WTC11 (cell line): ENCODE measurements around the gene VARS2. TPM values are rescaled to one million over a fixed set of nuclear protein-coding genes. Genes with fewer than 3 reads are reported as not detected.

Experiments used
- ATAC-seq: fragments of 200-7000 bp; cut with Tn5 transposase; 2 replicates; pipeline ENCODE4 v1.10.0; 2021; ENCODE audit warnings: mild to moderate bottlenecking, moderate library complexity
- CTCF ChIA-PET: fragments of 300-600 bp; sonication (Branson Sonifier 250); formaldehyde crosslinking; loops from one replicate; lab custom pipeline; 2021; ENCODE audit warnings: antibody characterized with exemption; lab: Charles Lee
- POLR2A ChIA-PET: fragments of 350-600 bp; sonication (Branson Sonifier 250); formaldehyde crosslinking; loops from one replicate; lab custom pipeline; 2021; ENCODE audit warnings: antibody characterized with exemption; lab: Charles Lee
- DNase-seq: peaks from one replicate; pipeline ENCODE4 v3.0.0; 2021; ENCODE audit warnings: low spot score
- H3K27ac Mint-ChIP-seq: 2 replicates; pipeline ENCODE4 v1.8.0; 2021; ENCODE audit warnings: mixed read lengths
- H3K27me3 Mint-ChIP-seq: 2 replicates; pipeline ENCODE4 v1.8.0; 2021; ENCODE audit warnings: low read depth, mild to moderate bottlenecking, moderate library complexity, mixed read lengths
- H3K36me3 Mint-ChIP-seq: 2 replicates; pipeline ENCODE4 v1.8.0; 2021; ENCODE audit warnings: mixed read lengths
- H3K4me1 Mint-ChIP-seq: 2 replicates; pipeline ENCODE4 v1.8.0; 2022; ENCODE audit warnings: mixed read lengths
- H3K4me3 Mint-ChIP-seq: 2 replicates; pipeline ENCODE4 v1.8.0; 2021; ENCODE audit warnings: mild to moderate bottlenecking, moderate library complexity, mixed read lengths
- H3K9me3 Mint-ChIP-seq: 2 replicates; pipeline ENCODE4 v1.8.0; 2021; ENCODE audit warnings: mixed read lengths
- CBFB ChIP-seq: sonication (generic); formaldehyde crosslinking; IDR thresholded peaks from 2 replicates; pipeline ENCODE4 v1.8.1; 2022; ENCODE audit warnings: mild to moderate bottlenecking, low read depth, missing genetic modification reagents
- CREM ChIP-seq: sonication (generic); formaldehyde crosslinking; IDR thresholded peaks from 2 replicates; pipeline ENCODE4 v1.8.1; 2022; ENCODE audit warnings: mild to moderate bottlenecking, missing genetic modification reagents, moderate library complexity
- FOXK1 ChIP-seq: sonication (generic); formaldehyde crosslinking; IDR thresholded peaks from 2 replicates; pipeline ENCODE4 v1.8.0; 2022; ENCODE audit warnings: mild to moderate bottlenecking, moderate library complexity, missing genetic modification reagents
- KAT7 ChIP-seq: sonication (generic); formaldehyde crosslinking; IDR thresholded peaks from 2 replicates; pipeline ENCODE4 v1.8.1; 2023; ENCODE audit warnings: missing genetic modification reagents, mild to moderate bottlenecking, borderline replicate concordance
- SMAD3 ChIP-seq: sonication (generic); formaldehyde crosslinking; IDR thresholded peaks from 2 replicates; pipeline ENCODE4 v1.8.0; 2022; ENCODE audit warnings: missing genetic modification reagents, mild to moderate bottlenecking, borderline replicate concordance
- TEAD4 ChIP-seq: sonication (generic); formaldehyde crosslinking; IDR thresholded peaks from 2 replicates; pipeline ENCODE4 v1.8.0; 2022; ENCODE audit warnings: mild to moderate bottlenecking, missing genetic modification reagents
- ZNF219 ChIP-seq: sonication (generic); formaldehyde crosslinking; IDR thresholded peaks from 2 replicates; pipeline ENCODE4 v1.8.0; 2023; ENCODE audit warnings: missing genetic modification reagents, mild to moderate bottlenecking, borderline replicate concordance
- ZNF423 ChIP-seq: fragments of 250-450 bp; sonication (Bioruptor Pico); IDR thresholded peaks from 2 replicates; pipeline ENCODE4 v2.1.2; 2022; ENCODE audit warnings: mild to moderate bottlenecking, moderate library complexity
- total RNA-seq: library from RNA; stranded (reverse); gene quantifications from 3 replicates; pipeline ENCODE4 v1.2.3, GENCODE V29; 2021
- TF ChIP-seq, protein P1 (sequence below): sonication (generic); formaldehyde crosslinking; IDR thresholded peaks from 2 replicates; pipeline ENCODE4 v1.8.0; 2022; ENCODE audit warnings: missing genetic modification reagents
- TF ChIP-seq, protein P2 (sequence below): sonication (generic); formaldehyde crosslinking; IDR thresholded peaks from 2 replicates; pipeline ENCODE4 v1.8.1; 2023; ENCODE audit warnings: mild to moderate bottlenecking, missing genetic modification reagents, moderate library complexity
- TF ChIP-seq, protein P3 (sequence below): sonication (generic); formaldehyde crosslinking; conservative IDR thresholded peaks from 2 replicates; pipeline ENCODE4 v1.8.1; 2023; ENCODE audit warnings: mild to moderate bottlenecking, low read depth, missing genetic modification reagents, moderate library complexity
- TF ChIP-seq, protein P4 (sequence below): sonication (generic); formaldehyde crosslinking; IDR thresholded peaks from 2 replicates; pipeline ENCODE4 v1.8.0; 2022; ENCODE audit warnings: mild to moderate bottlenecking, missing genetic modification reagents
- TF ChIP-seq, protein P5 (sequence below): sonication (generic); formaldehyde crosslinking; IDR thresholded peaks from 2 replicates; pipeline ENCODE4 v1.8.1; 2023; ENCODE audit warnings: mild to moderate bottlenecking, missing genetic modification reagents
- TF ChIP-seq, protein P6 (sequence below): fragments of 200-600 bp; IDR thresholded peaks from 2 replicates; pipeline ENCODE4 v1.8.0; 2022; ENCODE audit warnings: antibody characterized with exemption

VARS2 gene
- total RNA-seq, 1 experiment from 2014 or later: 65.6 TPM

DNA sequence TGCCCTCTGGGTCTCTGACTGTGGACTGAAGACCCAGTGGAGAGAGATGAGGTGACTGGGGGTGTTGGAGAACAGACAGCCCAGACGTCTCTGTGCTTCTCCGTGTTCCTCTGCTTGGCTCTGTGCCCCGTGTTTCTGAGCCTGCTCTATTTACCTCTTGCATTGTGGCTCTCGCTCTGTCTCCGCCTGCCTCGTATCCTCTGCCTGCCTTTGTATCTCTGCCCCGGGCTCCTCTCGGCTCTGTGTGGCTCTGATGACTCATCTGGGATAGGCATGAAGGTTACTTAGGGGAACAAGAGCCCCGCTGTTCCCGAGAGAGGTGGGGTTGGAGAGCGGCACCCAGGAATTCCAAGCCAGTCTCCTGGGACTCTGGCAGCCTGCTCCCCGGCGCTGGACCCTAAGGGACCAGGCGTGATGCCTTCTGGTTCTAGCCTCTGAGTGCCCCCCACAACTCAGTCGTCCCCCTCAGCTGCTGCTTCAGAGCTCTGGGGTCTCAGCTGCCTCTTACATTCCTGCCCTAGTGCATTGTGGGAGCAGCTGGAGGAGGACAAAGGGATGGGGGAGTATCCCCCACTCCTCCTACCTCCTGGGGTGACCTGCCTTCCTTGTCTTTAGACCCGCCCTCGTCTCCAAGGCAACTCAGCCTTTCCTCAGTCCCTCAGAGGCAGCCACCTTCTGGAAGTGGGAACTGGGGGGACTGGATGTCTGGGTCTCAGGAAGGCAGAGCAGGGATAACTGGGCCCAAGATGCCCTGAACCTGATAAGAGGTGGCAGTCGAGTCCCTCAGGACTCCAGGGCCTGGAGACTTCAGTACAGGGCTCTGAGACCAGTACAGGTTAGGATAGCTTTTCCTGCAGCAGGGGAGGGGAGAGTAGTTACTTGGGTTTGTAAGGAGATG lies 27.8 kb upstream of the VARS2 start (continued):
- TF ChIP-seq, protein P1, sequence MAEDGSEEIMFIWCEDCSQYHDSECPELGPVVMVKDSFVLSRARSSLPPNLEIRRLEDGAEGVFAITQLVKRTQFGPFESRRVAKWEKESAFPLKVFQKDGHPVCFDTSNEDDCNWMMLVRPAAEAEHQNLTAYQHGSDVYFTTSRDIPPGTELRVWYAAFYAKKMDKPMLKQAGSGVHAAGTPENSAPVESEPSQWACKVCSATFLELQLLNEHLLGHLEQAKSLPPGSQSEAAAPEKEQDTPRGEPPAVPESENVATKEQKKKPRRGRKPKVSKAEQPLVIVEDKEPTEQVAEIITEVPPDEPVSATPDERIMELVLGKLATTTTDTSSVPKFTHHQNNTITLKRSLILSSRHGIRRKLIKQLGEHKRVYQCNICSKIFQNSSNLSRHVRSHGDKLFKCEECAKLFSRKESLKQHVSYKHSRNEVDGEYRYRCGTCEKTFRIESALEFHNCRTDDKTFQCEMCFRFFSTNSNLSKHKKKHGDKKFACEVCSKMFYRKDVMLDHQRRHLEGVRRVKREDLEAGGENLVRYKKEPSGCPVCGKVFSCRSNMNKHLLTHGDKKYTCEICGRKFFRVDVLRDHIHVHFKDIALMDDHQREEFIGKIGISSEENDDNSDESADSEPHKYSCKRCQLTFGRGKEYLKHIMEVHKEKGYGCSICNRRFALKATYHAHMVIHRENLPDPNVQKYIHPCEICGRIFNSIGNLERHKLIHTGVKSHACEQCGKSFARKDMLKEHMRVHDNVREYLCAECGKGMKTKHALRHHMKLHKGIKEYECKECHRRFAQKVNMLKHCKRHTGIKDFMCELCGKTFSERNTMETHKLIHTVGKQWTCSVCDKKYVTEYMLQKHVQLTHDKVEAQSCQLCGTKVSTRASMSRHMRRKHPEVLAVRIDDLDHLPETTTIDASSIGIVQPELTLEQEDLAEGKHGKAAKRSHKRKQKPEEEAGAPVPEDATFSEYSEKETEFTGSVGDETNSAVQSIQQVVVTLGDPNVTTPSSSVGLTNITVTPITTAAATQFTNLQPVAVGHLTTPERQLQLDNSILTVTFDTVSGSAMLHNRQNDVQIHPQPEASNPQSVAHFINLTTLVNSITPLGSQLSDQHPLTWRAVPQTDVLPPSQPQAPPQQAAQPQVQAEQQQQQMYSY (CRISPR knock-in tag): no peak
- TF ChIP-seq CBFB (CRISPR knock-in tag) (no peak), SMAD3 (CRISPR knock-in tag) (no peak), ZNF219 (CRISPR knock-in tag) (no peak), FOXK1 (peak; percentile 60; the same call in 1 of the 2 replicates), KAT7 (CRISPR knock-in tag) (no peak), CREM (CRISPR knock-in tag) (0 out of 2 replicates have a peak, but pooled peaks have one; percentile 26), TEAD4 (CRISPR knock-in tag) (no peak)
- TF ChIP-seq, protein P2, sequence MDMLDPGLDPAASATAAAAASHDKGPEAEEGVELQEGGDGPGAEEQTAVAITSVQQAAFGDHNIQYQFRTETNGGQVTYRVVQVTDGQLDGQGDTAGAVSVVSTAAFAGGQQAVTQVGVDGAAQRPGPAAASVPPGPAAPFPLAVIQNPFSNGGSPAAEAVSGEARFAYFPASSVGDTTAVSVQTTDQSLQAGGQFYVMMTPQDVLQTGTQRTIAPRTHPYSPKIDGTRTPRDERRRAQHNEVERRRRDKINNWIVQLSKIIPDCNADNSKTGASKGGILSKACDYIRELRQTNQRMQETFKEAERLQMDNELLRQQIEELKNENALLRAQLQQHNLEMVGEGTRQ: no peak

DNA sequence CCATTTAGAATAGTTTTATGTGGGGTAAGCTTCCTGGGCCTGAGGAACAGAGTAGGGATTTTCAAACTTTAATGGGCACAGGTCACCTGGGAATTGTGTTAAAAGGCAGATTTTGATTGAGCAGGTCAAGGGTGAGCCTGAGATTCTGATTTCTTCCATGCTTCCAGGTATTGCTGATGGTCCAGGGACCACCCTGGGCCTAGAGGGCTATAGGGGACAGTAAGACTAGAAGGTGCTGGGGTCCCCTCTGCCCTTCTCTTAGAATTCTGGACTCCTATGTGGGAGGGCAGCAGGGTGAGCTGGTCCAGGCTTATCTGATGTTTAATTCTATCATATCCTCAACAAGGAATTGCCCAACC lies 27.2 kb upstream of the VARS2 start:
- H3K9me3 Mint-ChIP-seq: no peaks in the 10 kb centered on the region
- no peak for ATAC-seq
- TF ChIP-seq ZNF423 (CRISPR knock-in tag): no peak
- peak overlapping the region; percentile 99 for H3K27ac Mint-ChIP-seq
- no peak for DNase-seq
- H3K4me3 Mint-ChIP-seq: peak overlapping the region; percentile 83
- POLR2A ChIA-PET: interaction anchor here (0.6 to 1.0 kb wide), 4 partner anchors 21 to 58 kb away, joined by 3 to 4 read pairs (median 3); partner anchors contain the start of gene GTF2H4
- no peaks in the 10 kb centered on the region for H3K27me3 Mint-ChIP-seq
- H3K4me1 Mint-ChIP-seq: peaks cover 59% of the 10 kb centered on the region
- peaks cover 29% of the 10 kb centered on the region for H3K36me3 Mint-ChIP-seq
- CTCF ChIA-PET: interaction anchor here (0.6 to 13.3 kb wide), 11 partner anchors 9 to 201 kb away, joined by 3 to 164 read pairs (median 4); partner anchors contain the start of genes GTF2H4 and VARS2

DNA sequence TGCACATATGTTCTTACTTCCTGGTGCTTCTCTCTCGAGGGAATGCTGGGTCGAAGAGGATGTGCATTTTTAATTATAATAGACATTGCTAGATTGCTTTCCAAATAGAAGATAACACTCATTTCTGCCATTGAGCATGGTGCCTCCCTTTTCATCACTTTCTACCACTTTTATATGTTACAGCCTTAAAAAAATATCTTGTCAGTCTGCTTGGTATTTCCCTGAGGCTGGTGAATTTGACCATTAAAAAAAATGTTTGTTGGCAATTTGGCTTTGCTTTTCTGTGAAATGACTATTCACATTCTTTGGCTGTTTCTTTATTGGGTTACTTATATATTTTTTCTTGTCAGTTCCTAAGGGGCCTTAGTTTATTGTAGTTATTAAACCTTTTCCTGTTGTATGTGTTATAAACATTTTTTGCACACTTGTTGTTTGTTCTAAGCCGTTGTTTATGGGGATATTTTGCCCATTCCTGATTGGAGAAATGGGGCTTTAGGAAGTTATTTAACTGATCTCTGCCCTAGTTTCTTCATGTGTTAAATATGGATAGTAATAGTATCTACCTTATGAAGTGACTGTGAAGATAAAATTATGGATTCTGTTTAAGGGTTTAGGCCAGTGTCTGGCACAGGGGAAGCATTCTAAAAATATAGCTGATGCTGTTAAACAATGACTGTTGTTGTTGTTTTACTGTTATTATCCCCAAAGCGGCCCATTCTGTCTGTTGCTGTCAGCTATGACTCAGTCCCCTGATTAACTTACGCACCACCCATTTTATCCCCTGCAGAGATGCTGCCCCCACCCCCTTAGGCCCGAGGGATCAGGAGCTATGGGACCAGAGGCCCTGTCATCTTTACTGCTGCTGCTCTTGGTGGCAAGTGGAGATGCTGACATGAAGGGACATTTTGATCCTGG lies 25.9 kb upstream of the VARS2 start:
- ATAC-seq (no peak), DNase-seq (no peak)
- Mint-ChIP-seq H3K27me3 (no peaks in the 10 kb centered on the region), H3K4me1 (peaks cover 53% of the 10 kb centered on the region), H3K4me3 (no peak overlapping the region), H3K27ac (0 out of 2 replicates have a peak overlapping the region, but pooled peaks have one; percentile 63), H3K9me3 (no peaks in the 10 kb centered on the region), H3K36me3 (peaks cover 35% of the 10 kb centered on the region)
- ChIA-PET POLR2A (no interaction called here), CTCF (interaction anchor here (1.6 to 2.9 kb wide), 3 partner anchors 28 to 199 kb away, joined by 3 to 20 read pairs (median 7); no protein-coding TSS in a partner anchor)
- TF ChIP-seq, protein P3, sequence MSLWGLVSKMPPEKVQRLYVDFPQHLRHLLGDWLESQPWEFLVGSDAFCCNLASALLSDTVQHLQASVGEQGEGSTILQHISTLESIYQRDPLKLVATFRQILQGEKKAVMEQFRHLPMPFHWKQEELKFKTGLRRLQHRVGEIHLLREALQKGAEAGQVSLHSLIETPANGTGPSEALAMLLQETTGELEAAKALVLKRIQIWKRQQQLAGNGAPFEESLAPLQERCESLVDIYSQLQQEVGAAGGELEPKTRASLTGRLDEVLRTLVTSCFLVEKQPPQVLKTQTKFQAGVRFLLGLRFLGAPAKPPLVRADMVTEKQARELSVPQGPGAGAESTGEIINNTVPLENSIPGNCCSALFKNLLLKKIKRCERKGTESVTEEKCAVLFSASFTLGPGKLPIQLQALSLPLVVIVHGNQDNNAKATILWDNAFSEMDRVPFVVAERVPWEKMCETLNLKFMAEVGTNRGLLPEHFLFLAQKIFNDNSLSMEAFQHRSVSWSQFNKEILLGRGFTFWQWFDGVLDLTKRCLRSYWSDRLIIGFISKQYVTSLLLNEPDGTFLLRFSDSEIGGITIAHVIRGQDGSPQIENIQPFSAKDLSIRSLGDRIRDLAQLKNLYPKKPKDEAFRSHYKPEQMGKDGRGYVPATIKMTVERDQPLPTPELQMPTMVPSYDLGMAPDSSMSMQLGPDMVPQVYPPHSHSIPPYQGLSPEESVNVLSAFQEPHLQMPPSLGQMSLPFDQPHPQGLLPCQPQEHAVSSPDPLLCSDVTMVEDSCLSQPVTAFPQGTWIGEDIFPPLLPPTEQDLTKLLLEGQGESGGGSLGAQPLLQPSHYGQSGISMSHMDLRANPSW: no peak
- TF ChIP-seq, protein P4, sequence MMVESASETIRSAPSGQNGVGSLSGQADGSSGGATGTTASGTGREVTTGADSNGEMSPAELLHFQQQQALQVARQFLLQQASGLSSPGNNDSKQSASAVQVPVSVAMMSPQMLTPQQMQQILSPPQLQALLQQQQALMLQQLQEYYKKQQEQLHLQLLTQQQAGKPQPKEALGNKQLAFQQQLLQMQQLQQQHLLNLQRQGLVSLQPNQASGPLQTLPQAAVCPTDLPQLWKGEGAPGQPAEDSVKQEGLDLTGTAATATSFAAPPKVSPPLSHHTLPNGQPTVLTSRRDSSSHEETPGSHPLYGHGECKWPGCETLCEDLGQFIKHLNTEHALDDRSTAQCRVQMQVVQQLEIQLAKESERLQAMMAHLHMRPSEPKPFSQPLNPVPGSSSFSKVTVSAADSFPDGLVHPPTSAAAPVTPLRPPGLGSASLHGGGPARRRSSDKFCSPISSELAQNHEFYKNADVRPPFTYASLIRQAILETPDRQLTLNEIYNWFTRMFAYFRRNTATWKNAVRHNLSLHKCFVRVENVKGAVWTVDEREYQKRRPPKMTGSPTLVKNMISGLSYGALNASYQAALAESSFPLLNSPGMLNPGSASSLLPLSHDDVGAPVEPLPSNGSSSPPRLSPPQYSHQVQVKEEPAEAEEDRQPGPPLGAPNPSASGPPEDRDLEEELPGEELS: no peak
- TF ChIP-seq, protein P5, sequence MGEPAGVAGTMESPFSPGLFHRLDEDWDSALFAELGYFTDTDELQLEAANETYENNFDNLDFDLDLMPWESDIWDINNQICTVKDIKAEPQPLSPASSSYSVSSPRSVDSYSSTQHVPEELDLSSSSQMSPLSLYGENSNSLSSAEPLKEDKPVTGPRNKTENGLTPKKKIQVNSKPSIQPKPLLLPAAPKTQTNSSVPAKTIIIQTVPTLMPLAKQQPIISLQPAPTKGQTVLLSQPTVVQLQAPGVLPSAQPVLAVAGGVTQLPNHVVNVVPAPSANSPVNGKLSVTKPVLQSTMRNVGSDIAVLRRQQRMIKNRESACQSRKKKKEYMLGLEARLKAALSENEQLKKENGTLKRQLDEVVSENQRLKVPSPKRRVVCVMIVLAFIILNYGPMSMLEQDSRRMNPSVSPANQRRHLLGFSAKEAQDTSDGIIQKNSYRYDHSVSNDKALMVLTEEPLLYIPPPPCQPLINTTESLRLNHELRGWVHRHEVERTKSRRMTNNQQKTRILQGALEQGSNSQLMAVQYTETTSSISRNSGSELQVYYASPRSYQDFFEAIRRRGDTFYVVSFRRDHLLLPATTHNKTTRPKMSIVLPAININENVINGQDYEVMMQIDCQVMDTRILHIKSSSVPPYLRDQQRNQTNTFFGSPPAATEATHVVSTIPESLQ (CRISPR knock-in tag): no peak
- no peak for TF ChIP-seq ZNF219 (CRISPR knock-in tag)
- TF ChIP-seq, protein P6, sequence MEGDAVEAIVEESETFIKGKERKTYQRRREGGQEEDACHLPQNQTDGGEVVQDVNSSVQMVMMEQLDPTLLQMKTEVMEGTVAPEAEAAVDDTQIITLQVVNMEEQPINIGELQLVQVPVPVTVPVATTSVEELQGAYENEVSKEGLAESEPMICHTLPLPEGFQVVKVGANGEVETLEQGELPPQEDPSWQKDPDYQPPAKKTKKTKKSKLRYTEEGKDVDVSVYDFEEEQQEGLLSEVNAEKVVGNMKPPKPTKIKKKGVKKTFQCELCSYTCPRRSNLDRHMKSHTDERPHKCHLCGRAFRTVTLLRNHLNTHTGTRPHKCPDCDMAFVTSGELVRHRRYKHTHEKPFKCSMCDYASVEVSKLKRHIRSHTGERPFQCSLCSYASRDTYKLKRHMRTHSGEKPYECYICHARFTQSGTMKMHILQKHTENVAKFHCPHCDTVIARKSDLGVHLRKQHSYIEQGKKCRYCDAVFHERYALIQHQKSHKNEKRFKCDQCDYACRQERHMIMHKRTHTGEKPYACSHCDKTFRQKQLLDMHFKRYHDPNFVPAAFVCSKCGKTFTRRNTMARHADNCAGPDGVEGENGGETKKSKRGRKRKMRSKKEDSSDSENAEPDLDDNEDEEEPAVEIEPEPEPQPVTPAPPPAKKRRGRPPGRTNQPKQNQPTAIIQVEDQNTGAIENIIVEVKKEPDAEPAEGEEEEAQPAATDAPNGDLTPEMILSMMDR: no peak
